Activated naive CD8-positive, alpha-beta T cell treated with anti-CD3 and anti-CD28 coated beads, Interleukin-2, amount 50 U/mL, for 24 hours (primary cell): ENCODE measurements around the gene BMAL1.
"Not testable (repeated sequence)": the region's sequence is repeated elsewhere in the genome, so short reads cannot be mapped to it uniquely, and the experiment has no call there.

ENCODE experiments used
- ATAC-seq: fragments of 150-1000 bp; cut with Tn5 transposase; one replicate; pipeline ENCODE4 v1.10.0; 2021
- DNase-seq: peaks from one replicate; pipeline ENCODE4 v3.0.0; 2021
- H3K27ac Mint-ChIP-seq: one replicate; pipeline ENCODE4 v1.8.0; 2021; ENCODE audit warnings: mild to moderate bottlenecking, mixed read lengths
- H3K27me3 Mint-ChIP-seq: one replicate; pipeline ENCODE4 v1.8.0; 2021; ENCODE audit warnings: mixed read lengths
- H3K36me3 Mint-ChIP-seq: one replicate; pipeline ENCODE4 v1.8.0; 2021; ENCODE audit warnings: low read depth, mixed read lengths
- H3K4me1 Mint-ChIP-seq: one replicate; pipeline ENCODE4 v1.8.0; 2021; ENCODE audit warnings: mixed read lengths
- H3K4me3 Mint-ChIP-seq: one replicate; pipeline ENCODE4 v1.8.0; 2021; ENCODE audit warnings: mild to moderate bottlenecking, moderate library complexity, mixed read lengths
- H3K9me3 Mint-ChIP-seq: one replicate; pipeline ENCODE4 v1.8.0; 2021; ENCODE audit warnings: mixed read lengths

BMAL1 gene

DNA sequence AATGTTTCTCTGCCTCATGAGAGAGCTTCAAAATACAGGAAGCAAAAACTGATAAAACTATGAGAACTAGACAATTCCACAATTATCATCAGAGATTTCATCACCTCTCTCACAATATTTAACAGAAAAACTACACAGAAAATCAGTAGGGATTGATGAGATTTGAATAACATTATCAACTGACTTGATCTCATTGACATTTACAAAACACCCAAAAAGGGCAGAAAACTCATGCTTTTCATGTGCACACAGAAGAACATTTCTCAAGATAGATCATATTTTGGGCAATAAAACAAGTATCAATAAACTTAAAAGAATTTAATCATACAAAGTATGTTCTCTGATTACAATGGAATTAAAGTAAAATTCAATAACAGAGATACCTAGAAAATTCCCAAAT lies 149.8 kb downstream of the BMAL1 start:
- DNase-seq (no peak), ATAC-seq (no peak)
- Mint-ChIP-seq H3K36me3 (peaks cover 42% of the 10 kb centered on the region), H3K27me3 (no peaks in the 10 kb centered on the region), H3K9me3 (peaks cover 33% of the 10 kb centered on the region), H3K4me1 (peaks cover 31% of the 10 kb centered on the region), H3K4me3 (no peak overlapping the region), H3K27ac (no peak overlapping the region)

- Mint-ChIP-seq H3K4me1 (peaks cover 29% of the 10 kb centered on the region), H3K27me3 (no peaks in the 10 kb centered on the region), H3K4me3 (no peak overlapping the region), H3K9me3 (peaks cover 33% of the 10 kb centered on the region), H3K36me3 (peaks cover 43% of the 10 kb centered on the region), H3K27ac (no peak overlapping the region)
- no peak for ATAC-seq
- no peak for DNase-seq
Observed at GRCh38 chr11:13429288-13429687, 151.7 kb downstream of the BMAL1 start.

DNA sequence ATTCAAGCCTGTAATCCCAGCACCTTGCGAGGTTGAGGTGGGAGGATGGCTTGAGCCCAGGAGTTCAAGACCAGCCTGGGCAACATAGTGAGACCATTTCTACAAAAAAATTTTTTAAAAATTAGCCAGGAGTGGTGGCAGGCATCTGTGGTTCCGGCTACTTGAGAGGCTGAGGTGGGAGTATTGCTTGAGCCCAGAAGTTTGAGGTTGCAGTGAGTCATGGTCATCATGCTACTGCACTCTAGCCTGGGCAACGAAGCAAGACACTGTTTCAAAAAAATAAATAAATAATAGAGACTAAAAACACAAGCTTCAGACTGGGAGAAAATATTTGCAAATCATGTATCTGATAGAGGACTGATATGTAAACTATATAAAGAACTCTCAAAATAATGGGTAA lies 152.2 kb downstream of the BMAL1 start:
- no peak overlapping the region for H3K27ac Mint-ChIP-seq
- peaks cover 28% of the 10 kb centered on the region for H3K4me1 Mint-ChIP-seq
- peaks cover 33% of the 10 kb centered on the region for H3K9me3 Mint-ChIP-seq
- no peak overlapping the region for H3K4me3 Mint-ChIP-seq
- DNase-seq (no peak), ATAC-seq (no peak)
- H3K27me3 Mint-ChIP-seq: no peaks in the 10 kb centered on the region
- H3K36me3 Mint-ChIP-seq: peaks cover 41% of the 10 kb centered on the region

- ATAC-seq: no peak
- Mint-ChIP-seq H3K27me3 (no peaks in the 10 kb centered on the region), H3K4me3 (no peak overlapping the region), H3K4me1 (peaks cover 30% of the 10 kb centered on the region), H3K27ac (no peak overlapping the region), H3K9me3 (peaks cover 19% of the 10 kb centered on the region), H3K36me3 (peaks cover 27% of the 10 kb centered on the region)
- no peak for DNase-seq
Observed at GRCh38 chr11:13433437-13433836, 155.8 kb downstream of the BMAL1 start.

GRCh38 chr11:13434247-13435205 lies 156.9 kb downstream of the BMAL1 start:
- DNase-seq (no peak), ATAC-seq (no peak)
- Mint-ChIP-seq H3K27me3 (no peaks in the 10 kb centered on the region), H3K27ac (no peak overlapping the region), H3K36me3 (peaks cover 21% of the 10 kb centered on the region), H3K4me3 (no peak overlapping the region), H3K9me3 (peaks cover 10% of the 10 kb centered on the region), H3K4me1 (peaks cover 27% of the 10 kb centered on the region)

DNA sequence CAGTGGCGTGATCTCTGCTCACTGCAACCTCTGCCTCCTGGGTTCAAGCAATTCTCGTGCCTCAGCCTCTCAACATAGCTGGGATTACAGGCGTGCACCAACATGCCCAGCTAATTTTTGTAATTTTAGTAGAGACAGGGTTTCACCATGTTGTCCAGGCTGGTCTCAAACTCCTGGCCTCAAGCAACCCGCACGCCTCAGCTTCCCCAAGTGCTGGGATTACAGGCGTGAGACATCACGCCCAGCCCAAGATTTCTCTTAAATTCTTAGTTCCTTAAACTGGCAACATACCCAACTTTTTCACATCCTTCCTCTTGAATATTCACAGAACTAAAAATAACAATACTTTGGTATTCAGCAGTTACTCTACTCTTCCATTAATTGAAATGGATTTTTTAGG lies 159.2 kb downstream of the BMAL1 start:
- not testable (repeated sequence) for ATAC-seq, H3K27me3 Mint-ChIP-seq, H3K27ac Mint-ChIP-seq, H3K9me3 Mint-ChIP-seq, DNase-seq, H3K4me3 Mint-ChIP-seq, H3K36me3 Mint-ChIP-seq
- H3K4me1 Mint-ChIP-seq: peaks cover 30% of the 10 kb centered on the region
